ENCODE measurements around the gene HOXC10.

Gene HOXC10

DNA sequence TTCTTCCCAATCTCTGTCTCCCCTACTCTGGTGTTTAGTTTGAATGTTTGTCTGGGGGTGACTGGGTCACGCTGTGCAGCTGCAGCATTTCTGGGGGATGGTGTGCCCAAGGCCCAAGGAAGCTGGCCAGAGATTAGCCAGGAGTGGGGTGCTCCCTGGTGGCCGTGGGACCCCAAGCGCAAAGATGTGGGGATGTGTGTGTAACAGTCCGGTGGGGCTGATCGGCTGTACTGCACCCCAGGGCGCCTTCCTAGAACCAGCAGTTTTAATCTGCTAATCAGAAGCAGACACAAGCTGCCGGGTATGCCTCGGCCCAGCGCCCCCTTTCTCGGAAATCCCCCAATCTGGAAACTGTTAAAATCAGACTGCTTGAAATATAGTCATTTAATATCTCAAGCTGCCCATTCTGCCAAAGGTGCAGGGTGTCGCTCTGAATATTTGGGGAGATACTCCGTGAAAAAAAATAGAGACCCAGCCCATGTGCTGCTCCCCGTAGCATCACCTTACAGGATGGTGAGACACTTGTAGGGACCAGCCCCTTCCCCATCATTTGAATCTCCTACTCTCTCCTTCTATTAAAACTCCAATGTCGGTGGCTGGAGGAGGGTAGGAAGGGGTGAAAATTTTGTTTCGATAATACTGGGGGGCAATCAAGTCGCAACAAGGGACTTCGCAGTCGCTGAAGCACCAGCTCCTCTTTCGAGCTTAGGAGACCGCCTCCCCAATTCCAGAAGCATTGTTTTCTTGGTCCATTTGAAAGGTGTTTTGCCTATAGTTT is 19.3 kb downstream of the HOXC10 start:
- DNase-seq: no peak

DNA sequence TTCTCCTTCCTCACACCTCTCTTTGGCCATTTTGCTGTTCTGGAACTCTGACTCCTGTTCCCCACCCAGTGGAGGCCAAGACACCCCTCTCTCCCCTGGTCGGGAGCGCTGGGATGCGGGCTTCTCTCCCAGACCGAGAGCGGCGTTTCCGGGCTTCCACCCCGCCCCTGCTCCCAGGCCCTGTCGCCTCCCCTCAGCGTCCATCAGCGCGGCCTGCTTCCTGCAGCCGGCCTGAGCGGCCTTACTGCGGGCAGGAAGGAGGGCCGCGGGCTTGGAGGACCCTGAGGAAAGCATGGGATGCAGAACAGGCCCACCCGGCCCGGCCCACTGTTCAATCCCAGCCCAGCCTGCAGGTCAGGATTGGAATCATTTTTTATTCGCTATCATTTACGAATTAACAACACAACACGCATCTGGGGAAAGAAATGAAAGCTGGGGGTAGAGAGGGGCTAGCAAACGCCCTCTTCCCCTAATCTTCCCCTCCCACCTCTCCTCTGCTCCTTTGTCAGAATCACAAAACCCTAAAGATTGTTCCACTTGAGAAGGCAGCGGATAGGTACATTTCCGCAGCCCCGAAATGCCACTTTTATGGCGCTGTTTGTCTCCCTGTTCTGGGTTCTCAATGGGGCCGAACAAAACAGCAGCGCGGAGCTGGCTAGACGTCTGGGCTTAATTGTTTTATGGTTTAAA is 20.0 kb downstream of the HOXC10 start:
- DNase-seq: no peak

DNA sequence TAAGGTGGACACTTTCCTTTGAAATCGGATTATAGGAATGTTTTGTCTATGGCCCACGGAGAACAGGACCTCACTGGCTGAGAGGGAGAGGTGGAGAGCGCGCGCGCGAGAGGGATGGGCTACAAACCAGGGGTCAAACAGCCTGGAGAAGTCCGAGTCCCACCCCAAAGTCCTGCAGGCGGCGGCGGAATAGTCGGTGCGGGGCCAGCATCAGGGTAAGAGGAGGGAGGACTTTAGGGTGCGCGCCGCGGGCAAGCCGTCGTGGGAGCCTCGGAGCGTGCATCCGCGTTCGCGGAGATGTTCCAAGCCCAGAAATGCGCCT is 20.5 kb downstream of the HOXC10 start:
- DNase-seq: no peak

- peak; percentile 84 for DNase-seq
Observed at GRCh38 chr12:54005853-54006558, 21.1 kb downstream of the HOXC10 start.

DNA sequence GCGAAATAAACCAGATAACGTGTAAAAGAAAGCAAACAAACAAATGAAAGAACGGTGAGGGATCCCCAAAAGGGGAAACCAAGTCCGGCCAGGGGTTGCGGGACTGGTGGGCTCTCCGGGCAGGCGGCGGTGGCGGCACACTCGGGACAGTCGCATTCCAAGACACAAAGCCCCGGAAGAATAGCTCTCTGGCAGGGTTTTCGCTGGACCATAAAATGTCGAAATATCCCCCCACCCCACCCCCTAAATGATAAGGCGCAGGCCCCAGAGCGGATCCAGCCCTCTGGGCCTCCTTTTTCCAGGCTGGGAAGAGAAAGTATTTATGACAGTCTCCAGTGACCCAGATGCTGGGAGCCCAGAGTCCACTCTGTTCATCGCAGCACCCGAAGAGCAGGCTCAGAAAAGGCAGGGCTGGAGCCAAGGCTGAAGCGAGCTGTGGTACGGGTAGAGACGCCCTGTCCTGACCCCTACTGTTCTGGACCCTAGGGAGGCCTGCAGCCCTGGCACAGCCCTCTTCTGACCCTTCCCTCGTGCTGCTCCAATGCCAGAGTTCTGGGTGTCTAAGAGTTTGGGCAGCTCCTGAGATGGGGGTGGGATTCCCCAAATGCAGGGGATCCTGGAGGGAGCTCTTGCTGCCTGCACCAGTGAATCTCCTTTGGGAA is 21.7 kb downstream of the HOXC10 start:
- no peak for DNase-seq

- no peak for DNase-seq
Observed at GRCh38 chr12:54007538-54008259, 22.8 kb downstream of the HOXC10 start.

DNA sequence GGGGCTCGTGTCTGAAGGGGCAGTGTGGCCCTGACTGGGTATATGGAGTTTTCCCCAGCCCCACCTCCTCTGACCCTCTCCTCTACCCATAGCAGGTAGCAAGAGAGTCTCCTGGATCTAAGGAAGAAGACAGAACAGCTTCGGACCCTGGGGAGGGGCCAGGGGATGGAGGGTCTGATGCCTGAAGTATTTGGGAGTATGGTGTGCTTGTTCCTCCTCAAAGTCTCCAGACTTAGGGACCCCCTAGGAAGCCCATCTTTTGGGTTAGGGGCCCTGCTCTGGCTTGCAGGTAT is 23.3 kb downstream of the HOXC10 start:
- no peak for DNase-seq

- DNase-seq: no peak
Observed at GRCh38 chr12:54009171-54010052, 24.5 kb downstream of the HOXC10 start.

GRCh38 chr12:54010053-54010971 is 25.4 kb downstream of the HOXC10 start:
- DNase-seq: no peak

DNA sequence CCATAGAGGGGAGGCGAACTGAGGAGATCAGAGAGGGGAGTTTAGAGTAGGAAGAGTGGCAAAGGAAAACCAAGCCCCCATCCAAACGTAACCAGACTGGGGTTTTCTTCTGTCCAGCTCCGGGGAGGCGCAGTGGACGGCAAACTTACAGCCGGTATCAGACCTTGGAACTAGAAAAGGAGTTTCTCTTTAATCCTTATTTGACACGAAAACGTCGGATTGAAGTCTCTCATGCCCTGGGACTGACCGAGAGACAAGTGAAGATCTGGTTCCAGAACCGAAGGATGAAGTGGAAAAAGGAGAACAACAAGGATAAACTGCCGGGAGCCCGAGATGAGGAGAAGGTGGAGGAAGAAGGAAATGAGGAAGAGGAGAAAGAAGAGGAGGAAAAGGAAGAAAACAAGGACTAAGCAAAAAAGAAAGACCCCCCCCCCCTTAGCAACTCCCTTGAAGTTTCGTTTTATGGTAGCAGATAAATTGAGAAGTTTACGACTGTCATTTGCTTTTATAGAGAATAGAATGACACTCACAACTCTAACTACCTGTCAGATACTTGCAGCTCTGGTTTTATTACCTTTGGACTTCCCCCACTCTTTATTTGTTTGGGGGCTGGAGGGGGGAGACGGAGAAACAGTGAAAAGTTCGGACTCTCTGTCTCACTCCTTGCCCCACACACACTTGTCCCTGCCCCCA is 26.2 kb downstream of the HOXC10 start:
- DNase-seq: no peak

DNA sequence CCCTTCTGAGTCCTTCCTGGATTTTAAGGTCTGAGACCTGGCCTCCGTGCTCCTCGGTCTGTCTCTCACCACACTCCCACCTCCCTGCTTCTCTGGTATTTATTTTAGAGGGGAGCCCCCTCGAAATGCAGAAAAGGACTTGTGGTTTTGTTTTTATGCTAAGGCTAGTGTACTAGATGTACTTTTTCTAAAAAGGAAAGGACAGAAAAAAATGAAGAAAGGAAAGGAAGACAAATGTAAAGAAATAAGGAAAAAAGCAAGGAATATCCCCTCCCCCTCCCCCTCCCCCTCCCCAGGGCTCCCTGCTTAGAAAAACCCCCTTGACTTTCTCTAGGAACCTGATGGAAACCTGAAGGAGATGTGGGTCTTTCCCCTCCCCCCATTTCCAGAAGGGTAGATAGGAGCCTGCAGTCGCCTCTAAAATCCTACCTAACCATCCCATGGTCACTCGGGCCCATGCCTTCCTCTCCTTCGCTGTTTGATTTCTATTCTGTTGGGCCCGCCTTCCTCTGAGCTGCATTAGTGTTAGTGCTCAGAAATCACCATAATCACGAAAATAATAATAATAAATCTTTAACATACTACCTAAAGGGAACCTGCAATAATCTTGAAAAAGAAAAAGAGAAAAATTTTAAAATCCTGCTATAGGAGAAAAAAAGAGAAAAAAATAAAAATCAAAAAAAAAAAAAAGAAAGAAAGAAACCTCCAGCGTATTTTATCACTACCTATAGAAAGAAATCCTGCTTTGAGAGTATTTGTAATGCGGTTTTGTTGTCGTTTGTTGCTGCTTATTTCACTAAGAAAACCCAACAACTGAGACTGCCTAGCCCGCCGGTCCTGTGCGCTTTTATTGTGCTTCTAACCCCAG is 27.0 kb downstream of the HOXC10 start:
- no peak for DNase-seq

DNA sequence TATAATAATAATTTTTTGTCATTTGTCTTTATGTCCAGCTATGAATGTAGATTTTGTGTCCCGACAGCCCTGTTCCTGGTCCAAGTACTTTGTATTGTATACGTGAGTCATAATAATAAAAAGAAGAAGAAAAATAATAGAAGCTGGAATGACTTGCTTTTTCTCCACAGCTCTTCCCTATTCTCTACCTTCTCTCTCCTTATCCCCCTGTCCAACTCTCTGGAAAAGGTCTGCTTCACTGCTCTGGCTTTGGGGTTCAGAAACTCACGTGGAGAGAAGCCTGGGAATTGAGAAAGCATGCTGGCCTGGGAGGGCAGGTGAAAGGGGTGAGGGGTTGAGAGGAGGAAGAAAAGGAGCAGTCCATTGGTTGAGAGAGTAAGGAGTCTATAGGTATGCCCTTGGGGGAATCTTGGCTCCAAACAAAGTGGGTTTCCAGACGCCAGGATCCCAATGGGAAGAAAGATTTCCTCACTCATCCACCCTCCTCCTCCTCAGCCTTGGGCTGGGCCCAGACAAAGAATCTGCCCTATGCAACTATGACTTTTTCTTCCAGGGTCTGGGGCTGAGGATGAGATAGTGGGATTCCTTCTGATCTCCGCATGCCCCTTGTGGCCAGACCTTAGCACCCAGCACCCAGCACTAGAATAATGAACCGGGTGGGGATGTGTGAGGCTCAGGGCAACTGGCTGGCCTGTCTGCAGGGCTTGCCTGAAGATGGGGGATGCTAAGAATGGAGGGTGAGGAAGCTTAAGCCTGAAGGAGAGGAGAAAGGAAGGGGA is 27.9 kb downstream of the HOXC10 start:
- no peak for DNase-seq

GRCh38 chr12:54014377-54015017 is 29.6 kb downstream of the HOXC10 start:
- DNase-seq: no peak

- no peak for DNase-seq
Observed at GRCh38 chr12:54015018-54015931, 30.3 kb downstream of the HOXC10 start.

GRCh38 chr12:54016051-54016450 is 31.1 kb downstream of the HOXC10 start:
- DNase-seq: no peak

DNA sequence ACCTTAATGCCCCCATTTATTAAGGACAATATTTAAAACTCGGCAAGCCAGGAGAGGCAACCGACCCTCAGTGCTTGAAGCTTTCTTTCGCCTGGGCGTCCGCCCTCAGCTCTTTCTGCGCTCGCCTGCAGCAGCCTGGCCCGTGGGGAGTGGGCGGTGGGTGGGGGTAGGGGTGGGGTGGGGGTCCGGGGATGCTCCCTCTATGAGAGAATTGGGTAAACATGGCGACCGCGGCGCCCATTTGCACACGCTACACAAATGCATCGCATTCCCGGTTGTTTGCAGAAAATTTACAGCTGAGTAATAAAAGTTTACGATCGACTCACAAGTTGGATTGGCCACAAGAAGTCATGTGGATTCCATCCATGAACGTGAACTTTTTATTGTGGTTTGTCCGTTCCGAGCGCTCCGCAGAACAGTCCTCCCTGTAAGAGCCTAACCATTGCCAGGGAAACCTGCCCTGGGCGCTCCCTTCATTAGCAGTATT is 31.6 kb downstream of the HOXC10 start:
- DNase-seq: no peak
